K562 (cell line): ENCODE data around the gene ATP7B. TPM values are rescaled to one million over a fixed set of nuclear protein-coding genes. Genes with fewer than 3 reads are reported as not detected.

Source experiments
- ARNT ChIP-seq, 2 experiments: fragments of 450-650 bp; IDR thresholded peaks; 2 replicates each; pipeline ENCODE4 v1.6.1; 2016; ENCODE audit warnings: mild to moderate bottlenecking in 1 of 2
- BHLHE40 ChIP-seq: IDR thresholded peaks from 2 replicates; pipeline ENCODE4 v1.6.1; 2011; ENCODE audit warnings: low read length, improper control_type of control experiment
- CBFA2T3 ChIP-seq: fragments of 450-650 bp; IDR thresholded peaks from 2 replicates; pipeline ENCODE4 v1.6.1; 2017
- CLOCK ChIP-seq: fragments of 250-450 bp; sonication (Bioruptor Pico); IDR thresholded peaks from 2 replicates; pipeline ENCODE4 v1.4.0; 2020; ENCODE audit warnings: mild to moderate bottlenecking, moderate library complexity, borderline replicate concordance
- DACH1 ChIP-seq: fragments of 450-650 bp; IDR thresholded peaks from 2 replicates; pipeline ENCODE4 v1.6.1; 2018; ENCODE audit not compliant: partially characterized antibody
- FOSL1 ChIP-seq: fragments of 200-800 bp; sonication (Bioruptor generic); conservative IDR thresholded peaks from 2 replicates; pipeline ENCODE4 v1.6.1; 2016; ENCODE audit warnings: missing genetic modification characterization, missing compliant biosample characterization
- HEY1 ChIP-seq: fragments of 250-450 bp; sonication (Bioruptor Pico); IDR thresholded peaks from 2 replicates; pipeline ENCODE4 v1.5.0; 2020; ENCODE audit warnings: mild to moderate bottlenecking, moderate library complexity, borderline replicate concordance
- MCM2 ChIP-seq: fragments of 450-650 bp; IDR thresholded peaks from 2 replicates; pipeline ENCODE4 v1.6.1; 2017; ENCODE audit warnings: low read depth, mild to moderate bottlenecking
- MEIS2 ChIP-seq: fragments of 450-650 bp; IDR thresholded peaks from 2 replicates; pipeline ENCODE4 v1.6.1; 2014; ENCODE audit warnings: mild to moderate bottlenecking; ENCODE audit not compliant: partially characterized antibody
- NFIC ChIP-seq: fragments of 450-650 bp; IDR thresholded peaks from 2 replicates; pipeline ENCODE4 v1.6.1; 2017; ENCODE audit warnings: mild to moderate bottlenecking, inconsistent platforms
- RB1 ChIP-seq: fragments of 450-650 bp; IDR thresholded peaks from 2 replicates; pipeline ENCODE4 v1.6.1; 2017; ENCODE audit warnings: low read depth, mild to moderate bottlenecking
- RNF219 ChIP-seq: fragments of 250-450 bp; sonication (Bioruptor Pico); IDR thresholded peaks from 2 replicates; pipeline ENCODE4 v1.5.0; 2022; ENCODE audit warnings: mild to moderate bottlenecking
- SMAD1 ChIP-seq: fragments of 150-350 bp; IDR thresholded peaks from 2 replicates; pipeline ENCODE4 v1.6.1; 2014; ENCODE audit warnings: low read length, low read depth; ENCODE audit not compliant: partially characterized antibody
- ZBTB17 ChIP-seq: fragments of 450-650 bp; formaldehyde crosslinking; IDR thresholded peaks from 2 replicates; pipeline ENCODE4 v1.4.0; 2020; ENCODE audit warnings: mild to moderate bottlenecking
- ZNF133 ChIP-seq: fragments of 250-450 bp; sonication (Bioruptor Pico); IDR thresholded peaks from 2 replicates; pipeline ENCODE4 v1.4.0; 2020; ENCODE audit warnings: mild to moderate bottlenecking
- ZNF395 ChIP-seq: fragments of 200-800 bp; sonication (Bioruptor generic); IDR thresholded peaks from 2 replicates; pipeline ENCODE4 v1.6.1; 2017; ENCODE audit warnings: missing genetic modification characterization, missing compliant biosample characterization
- ZNF398 ChIP-seq: fragments of 250-450 bp; sonication (Bioruptor Pico); IDR thresholded peaks from 2 replicates; pipeline ENCODE4 v1.8.0; 2021; ENCODE audit warnings: moderate library complexity, mild to moderate bottlenecking, inconsistent platforms
- ZNF436 ChIP-seq: fragments of 250-450, 450-650 bp; sonication (Bioruptor Pico); formaldehyde crosslinking; IDR thresholded peaks from 2 replicates; pipeline ENCODE4 v1.7.0; 2020; ENCODE audit warnings: mild to moderate bottlenecking
- ZNF644 ChIP-seq: fragments of 200-800 bp; sonication (Bioruptor generic); IDR thresholded peaks from 2 replicates; pipeline ENCODE4 v1.6.1; 2016; ENCODE audit warnings: low read depth, missing genetic modification characterization, missing compliant biosample characterization
- ZNF764 ChIP-seq: fragments of 250-450 bp; sonication (Bioruptor Pico); IDR thresholded peaks from 2 replicates; pipeline ENCODE4 v1.4.0; 2020; ENCODE audit warnings: low read depth, mild to moderate bottlenecking, moderate library complexity
- ZNF79 ChIP-seq: fragments of 250-450 bp; sonication (Bioruptor Pico); IDR thresholded peaks from 2 replicates; pipeline ENCODE4 v1.4.0; 2020; ENCODE audit warnings: low read depth, mild to moderate bottlenecking, moderate library complexity
- polyA plus RNA-seq, 8 experiments: library from polyadenylated mRNA; depleted of rRNA in 4 of 8; stranded (reverse) in 5 of 8; unstranded in 3 of 8; fragments of >200 nt; fragmentation: Nextera tagmentation in 2 of 8; fragmentation: Illumina TruSeq in 1 of 8; extraction: Ambion mirVana in 2 of 8; extraction: Trizol in 1 of 8; gene quantifications; 2 replicates each; pipeline versions ENCODE4 v1.2.1 to v1.2.3, GENCODE V29; 2011 to 2014; ENCODE audit warnings: inconsistent platforms in 1 of 8, missing spikeins in 1 of 8
- total RNA-seq, 7 experiments: library from RNA; depleted of rRNA in 6 of 7; stranded (reverse); fragments of >200 nt in 6 of 7; fragmentation: Illumina TruSeq in 2 of 7; extraction: Trizol in 2 of 7; gene quantifications; 2 replicates each; pipeline versions ENCODE4 v1.2.1 to v1.2.3, GENCODE V29; 2011 to 2021; ENCODE audit warnings: low replicate concordance in 1 of 7

Gene ATP7B
- total and polyA plus RNA-seq, 9 of the 15 experiments (the other 6 are each of a cell fraction or from before 2014, with no cell fraction given): 1.1 to 20.4 (median 8.5) TPM

GRCh38 chr13:52011632-52012511 is 622 bp upstream of the ATP7B start, which contains the start of gene ALG11 (continued):
- no peak for TF ChIP-seq SMAD1
- TF ChIP-seq NFIC: no peak
- no peak; the same call in 1 of the 2 replicates for TF ChIP-seq ZNF395 (CRISPR knock-in tag)
- TF ChIP-seq RNF219 (CRISPR knock-in tag): no peak
- no peak for TF ChIP-seq BHLHE40
- no peak for TF ChIP-seq ZNF644 (tag)
- no peak for TF ChIP-seq ZNF398 (CRISPR knock-in tag)
- TF ChIP-seq ZNF436 (CRISPR knock-in tag): no peak
- no peak for TF ChIP-seq ZNF79 (CRISPR knock-in tag)
- TF ChIP-seq FOSL1 (tag): no peak
- no peak for TF ChIP-seq ARNT (IDR thresholded peaks at IDR 0.05)
- TF ChIP-seq ZBTB17 (CRISPR knock-in tag): no peak
- no peak for TF ChIP-seq CBFA2T3
- no peak for TF ChIP-seq CLOCK (CRISPR knock-in tag)
- TF ChIP-seq MEIS2: peak; percentile 79
- TF ChIP-seq RB1: 0 out of 2 replicates have a peak, but pooled peaks have one; percentile 22
- TF ChIP-seq HEY1 (CRISPR knock-in tag): no peak
- no peak for TF ChIP-seq DACH1
- TF ChIP-seq ZNF133 (CRISPR knock-in tag): no peak
- no peak for TF ChIP-seq MCM2
- TF ChIP-seq ZNF764 (CRISPR knock-in tag): no peak
